OCI-LY3 (cell line): ENCODE results near the gene TEKT4.
"Not testable (repeated sequence)": the region's sequence is repeated elsewhere in the genome, so short reads cannot be mapped to it uniquely, and the experiment has no call there.

Source experiments
- EZH2phosphoT487 ChIP-seq: fragments of 200-600 bp; shearing (Covaris generic); IDR thresholded peaks from 2 replicates; pipeline ENCODE4 v1.6.1; 2018; ENCODE audit warnings: antibody characterized with exemption, mixed run types, low read depth
- TF ChIP-seq, protein P1 (sequence below): fragments of 200-600, 300-600 bp; sonication (generic); IDR thresholded peaks from 2 replicates; pipeline ENCODE4 v1.5.1; 2014; ENCODE audit warnings: antibody characterized with exemption, low read length, low read depth

DNA sequence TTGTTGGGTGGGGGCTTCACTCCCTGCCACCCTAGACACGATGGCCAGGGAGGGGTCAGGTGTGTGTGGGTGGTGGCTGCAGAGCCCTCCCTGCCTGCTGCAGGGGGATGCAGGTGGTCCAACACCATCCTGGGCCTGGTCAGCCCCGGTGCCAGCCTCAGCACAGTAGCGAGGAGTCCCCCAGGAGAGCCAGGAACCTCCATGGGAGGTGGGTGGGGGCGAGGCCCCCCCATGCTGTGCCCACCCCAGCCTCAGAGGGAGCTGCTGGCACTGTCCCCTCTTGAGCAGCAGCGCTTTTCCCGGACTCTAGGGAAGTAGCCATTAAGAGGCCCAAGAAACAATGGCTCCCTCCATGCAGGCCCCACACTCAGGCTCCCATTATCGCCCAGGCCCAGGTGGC lies 7.3 kb downstream of the TEKT4 start:
- TF ChIP-seq, protein P1, sequence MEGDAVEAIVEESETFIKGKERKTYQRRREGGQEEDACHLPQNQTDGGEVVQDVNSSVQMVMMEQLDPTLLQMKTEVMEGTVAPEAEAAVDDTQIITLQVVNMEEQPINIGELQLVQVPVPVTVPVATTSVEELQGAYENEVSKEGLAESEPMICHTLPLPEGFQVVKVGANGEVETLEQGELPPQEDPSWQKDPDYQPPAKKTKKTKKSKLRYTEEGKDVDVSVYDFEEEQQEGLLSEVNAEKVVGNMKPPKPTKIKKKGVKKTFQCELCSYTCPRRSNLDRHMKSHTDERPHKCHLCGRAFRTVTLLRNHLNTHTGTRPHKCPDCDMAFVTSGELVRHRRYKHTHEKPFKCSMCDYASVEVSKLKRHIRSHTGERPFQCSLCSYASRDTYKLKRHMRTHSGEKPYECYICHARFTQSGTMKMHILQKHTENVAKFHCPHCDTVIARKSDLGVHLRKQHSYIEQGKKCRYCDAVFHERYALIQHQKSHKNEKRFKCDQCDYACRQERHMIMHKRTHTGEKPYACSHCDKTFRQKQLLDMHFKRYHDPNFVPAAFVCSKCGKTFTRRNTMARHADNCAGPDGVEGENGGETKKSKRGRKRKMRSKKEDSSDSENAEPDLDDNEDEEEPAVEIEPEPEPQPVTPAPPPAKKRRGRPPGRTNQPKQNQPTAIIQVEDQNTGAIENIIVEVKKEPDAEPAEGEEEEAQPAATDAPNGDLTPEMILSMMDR: not testable (repeated sequence)
- not testable (repeated sequence) for TF ChIP-seq EZH2phosphoT487
